H1 (cell line): ENCODE data around the gene SLC26A11. TPM values are rescaled to one million over a fixed set of nuclear protein-coding genes. Genes with fewer than 3 reads are reported as not detected.
"Not testable (repeated sequence)": the region's sequence is repeated elsewhere in the genome, so short reads cannot be mapped to it uniquely, and the experiment has no call there.

Experiments
- CTCF ChIA-PET: fragments of 300-600 bp; sonication (Branson Sonifier 250); formaldehyde crosslinking; loops from one replicate; lab custom pipeline; 2021; ENCODE audit not compliant: partially characterized antibody; lab: Charles Lee
- POLR2A ChIA-PET: fragments of 300-600 bp; sonication (Branson Sonifier 250); formaldehyde crosslinking; loops from one replicate; lab custom pipeline; 2021; ENCODE audit warnings: inconsistent platforms; ENCODE audit not compliant: partially characterized antibody; lab: Charles Lee
- DNase-seq, 2 experiments: peaks; one replicate each; pipeline versions ENCODE4 v3.0.0 to v3.0.0-alpha.2; 2010 to 2022; ENCODE audit warnings: low spot score in 2 of 2, low read depth in 1 of 2, mixed read lengths in 1 of 2
- FAIRE-seq: peaks from 2 replicates; lab custom pipeline; 2011; peaks lifted over from hg19 to GRCh38; lab: Jason Lieb, UNC
- H2AFZ ChIP-seq: 2 replicates; pipeline ENCODE4 v1.8.1; 2012; ENCODE audit warnings: low read length, inconsistent platforms
- H2AK5ac ChIP-seq: 2 replicates; pipeline ENCODE4 v1.6.1; 2013; ENCODE audit warnings: low read depth, low read length
- H2BK120ac ChIP-seq: replicated peaks from 2 replicates; pipeline ENCODE3; 2013; ENCODE audit warnings: low read depth, low read length, inconsistent platforms
- H2BK12ac ChIP-seq: 2 replicates; pipeline ENCODE4 v1.6.1; 2013; ENCODE audit warnings: low read depth, low read length
- H2BK15ac ChIP-seq: 2 replicates; pipeline ENCODE4 v1.6.1; 2013; ENCODE audit warnings: low read length
- H2BK20ac ChIP-seq: 2 replicates; pipeline ENCODE4 v1.6.1; 2013; ENCODE audit warnings: low read length
- H2BK5ac ChIP-seq: 2 replicates; pipeline ENCODE4 v1.6.1; 2013; ENCODE audit warnings: low read depth, low read length
- H3K14ac ChIP-seq: 2 replicates; pipeline ENCODE4 v1.6.1; 2013; ENCODE audit warnings: inconsistent platforms; ENCODE audit not compliant: insufficient read length
- H3K18ac ChIP-seq: 2 replicates; pipeline ENCODE4 v1.6.1; 2013; ENCODE audit warnings: low read length; ENCODE audit errors: extremely low read depth
- H3K23ac ChIP-seq: 2 replicates; pipeline ENCODE4 v1.6.1; 2013; ENCODE audit warnings: inconsistent platforms; ENCODE audit not compliant: insufficient read length
- H3K23me2 ChIP-seq: 2 replicates; pipeline ENCODE4 v1.6.1; 2013; ENCODE audit warnings: low read depth, low read length
- H3K27ac ChIP-seq: 2 replicates; pipeline ENCODE4 v1.6.1; 2011; ENCODE audit warnings: low read depth, low read length, inconsistent platforms
- H3K27me3 ChIP-seq, 4 experiments: replicated peaks in 1 of 4; 1 replicate in 1 of 4; 2 replicates in 3 of 4; pipeline versions ENCODE4 v1.6.1 to v1.8.1; 2011 to 2013; ENCODE audit warnings: low read length in 3 of 4, mild to moderate bottlenecking in 3 of 4, inconsistent platforms in 2 of 4, mixed read lengths in 2 of 4, moderate library complexity in 1 of 4; ENCODE audit not compliant: control insufficient read depth in 3 of 4, insufficient read depth in 3 of 4; ENCODE audit errors: extremely low read depth in 1 of 4
- H3K36me3 ChIP-seq, 4 experiments: 2 replicates each; pipeline versions ENCODE4 v1.6.1 to v1.8.1; 2011 to 2013; ENCODE audit warnings: mild to moderate bottlenecking in 4 of 4, low read length in 3 of 4, moderate library complexity in 2 of 4, control low read depth in 1 of 4, inconsistent platforms in 1 of 4; ENCODE audit not compliant: insufficient read depth in 4 of 4, control insufficient read depth in 2 of 4
- H3K4ac ChIP-seq: replicated peaks from 2 replicates; pipeline ENCODE3; 2013; ENCODE audit warnings: low read length, low read depth, mixed read lengths, inconsistent platforms; ENCODE audit not compliant: insufficient read length
- H3K4me1 ChIP-seq, 4 experiments: replicated peaks in 1 of 4; 1 replicate in 1 of 4; 2 replicates in 3 of 4; pipeline versions ENCODE4 v1.6.1 to v1.8.1; 2011 to 2013; ENCODE audit warnings: low read length in 3 of 4, inconsistent platforms in 2 of 4, mixed read lengths in 1 of 4; ENCODE audit not compliant: insufficient read depth in 4 of 4, control insufficient read depth in 3 of 4
- H3K4me2 ChIP-seq, 2 experiments: 2 replicates each; pipeline versions ENCODE4 v1.6.1 to v1.8.1; 2011 to 2013; ENCODE audit warnings: low read depth in 2 of 2, low read length in 2 of 2, control low read depth in 1 of 2, inconsistent platforms in 1 of 2, mild to moderate bottlenecking in 1 of 2; ENCODE audit not compliant: insufficient read depth in 1 of 2
- H3K4me3 ChIP-seq, 4 experiments: fragments of 200-600, 300-600 bp in 1 of 4; sonication (generic), shearing (Covaris generic), sonication (Bioruptor Twin) in 1 of 4; 2 replicates each; pipeline versions ENCODE4 v1.5.1 to v1.8.1; 2011 to 2016; ENCODE audit warnings: low read length in 4 of 4, low read depth in 3 of 4, control low read depth in 2 of 4, inconsistent platforms in 2 of 4, mild to moderate bottlenecking in 2 of 4, mixed read lengths in 1 of 4, moderate library complexity in 1 of 4; ENCODE audit not compliant: insufficient read depth in 2 of 4; ENCODE audit errors: extremely low read depth in 1 of 4
- H3K56ac ChIP-seq: replicated peaks from 2 replicates; pipeline ENCODE3; 2013; ENCODE audit warnings: low read depth, mild to moderate bottlenecking, mixed read lengths, low read length, inconsistent platforms; ENCODE audit not compliant: insufficient read length
- H3K79me1 ChIP-seq: 2 replicates; pipeline ENCODE4 v1.6.1; 2013; ENCODE audit warnings: low read depth, low read length, control low read depth
- H3K79me2 ChIP-seq, 2 experiments: 2 replicates each; pipeline versions ENCODE4 v1.6.1 to v1.8.1; 2012 to 2013; ENCODE audit warnings: low read length in 2 of 2, mild to moderate bottlenecking in 2 of 2, inconsistent platforms in 1 of 2; ENCODE audit not compliant: insufficient read depth in 2 of 2, control insufficient read depth in 1 of 2
- H3K9ac ChIP-seq, 4 experiments: replicated peaks in 1 of 4; 1 replicate in 1 of 4; 2 replicates in 3 of 4; pipeline versions ENCODE4 v1.6.1 to v1.8.1; 2011 to 2013; ENCODE audit warnings: low read depth in 3 of 4, low read length in 3 of 4, control low read depth in 2 of 4, mild to moderate bottlenecking in 2 of 4, moderate library complexity in 2 of 4, inconsistent platforms in 1 of 4; ENCODE audit errors: extremely low read depth in 1 of 4
- H3K9me3 ChIP-seq, 2 experiments: 2 replicates each; pipeline versions ENCODE4 v1.6.1 to v1.8.1; 2012 to 2013; ENCODE audit warnings: mild to moderate bottlenecking in 2 of 2, moderate library complexity in 2 of 2, control low read depth in 1 of 2, inconsistent platforms in 1 of 2, low read depth in 1 of 2, low read length in 1 of 2, mixed read lengths in 1 of 2; ENCODE audit not compliant: insufficient read depth in 2 of 2
- H4K20me1 ChIP-seq, 2 experiments: replicated peaks in 1 of 2; 2 replicates each; pipeline versions ENCODE3 to v1.8.1; 2011 to 2013; ENCODE audit warnings: inconsistent platforms in 2 of 2, low read length in 2 of 2, mild to moderate bottlenecking in 1 of 2; ENCODE audit not compliant: insufficient read depth in 2 of 2, control insufficient read depth in 1 of 2
- H4K5ac ChIP-seq: 2 replicates; pipeline ENCODE4 v1.6.1; 2013; ENCODE audit warnings: low read length, low read depth, mixed read lengths, inconsistent platforms; ENCODE audit not compliant: insufficient read length
- H4K8ac ChIP-seq: 2 replicates; pipeline ENCODE4 v1.8.0; 2013; ENCODE audit warnings: mild to moderate bottlenecking, moderate library complexity, low read length, inconsistent platforms; ENCODE audit not compliant: insufficient read depth; ENCODE audit errors: extremely low read depth
- H4K91ac ChIP-seq: replicated peaks from 2 replicates; pipeline ENCODE3; 2013; ENCODE audit warnings: low read length, mixed read lengths, inconsistent platforms; ENCODE audit not compliant: insufficient read length
- WGBS, 2 experiments: shearing (Covaris generic) in 1 of 2; methylation state at CpG; one replicate each; pipeline versions ENCODE4 v1.1.6 to v1.1.7; 2013 to 2015; ENCODE audit warnings: low lambda C conversion rate in 2 of 2, mixed read lengths in 2 of 2, inconsistent platforms in 1 of 2, low coverage in 1 of 2, missing lambda C conversion rate in 1 of 2; ENCODE audit not compliant: insufficient replicate concordance in 2 of 2, insufficient coverage in 1 of 2, insufficient read length in 1 of 2; ENCODE audit errors: extremely low coverage in 1 of 2, missing lambda C conversion rate in 1 of 2; 5-methylcytosine and 5-hydroxymethylcytosine counted together
- polyA plus RNA-seq, 7 experiments: library from polyadenylated mRNA; depleted of rRNA in 3 of 7; stranded (reverse) in 5 of 7; unstranded in 2 of 7; fragments of >200 nt in 5 of 7; fragments of 200-250 nt in 2 of 7; gene quantifications; 1 replicate in 5 of 7; 2 replicates in 1 of 7; 4 replicates in 1 of 7; pipeline versions ENCODE4 v1.2.1 to v1.2.3, GENCODE V29; 2011 to 2013; ENCODE audit warnings: missing spikeins in 2 of 7, mixed read lengths in 2 of 7
- total RNA-seq: library from RNA; stranded (reverse); fragmentation: NEBNext Ultra II Directional; extraction: Animal tissue kit (Norgen Biotek cat#: 25700); gene quantifications from 2 replicates; pipeline ENCODE4 v1.2.1, GENCODE V29; 2021

Gene SLC26A11
- total and polyA plus RNA-seq, 2 of the 8 experiments (the other 6 are each of a cell fraction or from before 2014, with no cell fraction given) = 15.5 to 25.9 TPM

DNA sequence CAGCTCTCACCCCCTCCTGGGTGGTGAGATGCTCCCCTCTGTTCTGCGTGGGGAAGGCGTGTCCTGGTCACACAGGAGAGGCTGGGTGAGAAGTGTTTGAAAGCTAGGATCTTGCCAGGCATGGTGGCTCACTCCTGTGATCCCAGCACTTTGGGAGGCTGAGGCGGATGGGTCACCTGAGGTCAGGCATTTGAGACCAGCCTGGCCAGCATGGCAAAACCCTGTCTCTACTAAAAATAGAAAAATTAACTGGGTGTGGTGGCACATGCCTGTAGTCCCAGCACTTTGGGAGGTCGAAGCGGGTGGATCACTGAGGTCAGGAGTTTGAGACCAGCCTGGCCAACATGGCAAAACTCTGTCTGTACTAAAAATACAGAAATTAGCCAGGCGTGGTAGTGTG, 24.2 kb downstream of the SLC26A11 start:
- not testable (repeated sequence) for H3K18ac ChIP-seq, H3K9ac ChIP-seq, H4K5ac ChIP-seq, H3K4me2 ChIP-seq, H3K14ac ChIP-seq, H2BK120ac ChIP-seq, H3K79me1 ChIP-seq, H3K27ac ChIP-seq, H3K36me3 ChIP-seq, H2BK20ac ChIP-seq, H3K4ac ChIP-seq, H3K23ac ChIP-seq, H4K20me1 ChIP-seq, H2BK5ac ChIP-seq, H3K4me1 ChIP-seq, H2BK12ac ChIP-seq, FAIRE-seq, H4K8ac ChIP-seq, H3K4me3 ChIP-seq, H2AFZ ChIP-seq, H3K56ac ChIP-seq, H4K91ac ChIP-seq, DNase-seq, H3K23me2 ChIP-seq, H3K79me2 ChIP-seq, H2BK15ac ChIP-seq, H3K27me3 ChIP-seq, H2AK5ac ChIP-seq, H3K9me3 ChIP-seq
- ChIA-PET POLR2A (interaction anchor here (0.6 to 1.6 kb wide), 4 partner anchors 8 to 117 kb away, joined by 3 to 4 read pairs (median 3); no protein-coding TSS in a partner anchor), CTCF (interaction anchor here (0.7 kb wide), 2 partner anchors 18 to 47 kb away, joined by 3 read pairs; no protein-coding TSS in a partner anchor)
- WGBS, 2 experiments = 88% methylated on average over 6 of the region's 6 CpGs; no CpG with 5 or more reads in 1 of the 2 experiments
